Neural progenitor cell (in vitro differentiated cells): ENCODE measurements around the gene CD151. TPM values are rescaled to one million over a fixed set of nuclear protein-coding genes. Genes with fewer than 3 reads are reported as not detected.

Experiments used
- DNase-seq: peaks from one replicate; pipeline ENCODE4 v3.0.0-alpha.2; 2016; ENCODE audit warnings: low spot score
- H2AFZ ChIP-seq: fragments of 200-600 bp; sonication (generic); replicated peaks from 2 replicates; pipeline ENCODE4 v1.6.1; 2016; ENCODE audit warnings: antibody characterized with exemption
- H3F3A ChIP-seq: fragments of 200-600 bp; sonication (generic); 2 replicates; pipeline ENCODE4 v1.6.1; 2016; ENCODE audit warnings: antibody characterized with exemption, low read depth
- H3K27ac ChIP-seq: fragments of 200-600 bp; sonication (generic); 2 replicates; pipeline ENCODE4 v1.5.1; 2016; ENCODE audit warnings: mild to moderate bottlenecking
- H3K27me3 ChIP-seq: fragments of 200-600 bp; sonication (generic); 2 replicates; pipeline ENCODE4 v1.6.1; 2016; ENCODE audit warnings: mild to moderate bottlenecking, moderate library complexity
- H3K36me3 ChIP-seq: fragments of 200-600 bp; sonication (generic); 2 replicates; pipeline ENCODE4 v1.5.1; 2016
- H3K4me1 ChIP-seq: fragments of 200-600 bp; sonication (generic); 2 replicates; pipeline ENCODE4 v1.6.1; 2016; ENCODE audit warnings: mixed run types
- H3K4me2 ChIP-seq: fragments of 200-600 bp; sonication (generic); 2 replicates; pipeline ENCODE4 v1.6.1; 2016
- H3K4me3 ChIP-seq: fragments of 200-600 bp; sonication (generic); 2 replicates; pipeline ENCODE4 v1.5.1; 2016
- H3K79me2 ChIP-seq: fragments of 200-600 bp; sonication (generic); 2 replicates; pipeline ENCODE4 v1.6.1; 2016; ENCODE audit warnings: low read depth
- H3K9ac ChIP-seq: fragments of 200-600 bp; sonication (generic); 2 replicates; pipeline ENCODE4 v1.6.1; 2016
- H3K9me3 ChIP-seq: fragments of 200-600 bp; sonication (generic); 2 replicates; pipeline ENCODE4 v1.5.1; 2016; ENCODE audit warnings: low read depth
- H4K20me1 ChIP-seq: fragments of 200-600 bp; sonication (generic); 2 replicates; pipeline ENCODE4 v1.6.1; 2016; ENCODE audit warnings: low read depth
- H3K27ac Mint-ChIP-seq: 3 replicates; pipeline ENCODE4 v1.8.0; 2021; ENCODE audit warnings: mixed read lengths
- H3K27me3 Mint-ChIP-seq: 2 replicates; pipeline ENCODE4 v1.8.0; 2022; ENCODE audit warnings: low read depth, mild to moderate bottlenecking, inconsistent platforms, moderate library complexity, mixed read lengths; ENCODE audit not compliant: insufficient read depth
- H3K36me3 Mint-ChIP-seq: 3 replicates; pipeline ENCODE4 v1.8.0; 2021; ENCODE audit warnings: mixed read lengths
- H3K4me1 Mint-ChIP-seq: 3 replicates; pipeline ENCODE4 v1.8.0; 2021; ENCODE audit warnings: mixed read lengths
- H3K4me3 Mint-ChIP-seq: 3 replicates; pipeline ENCODE4 v1.8.0; 2021; ENCODE audit warnings: mild to moderate bottlenecking, moderate library complexity, mixed read lengths
- H3K9me3 Mint-ChIP-seq: 3 replicates; pipeline ENCODE4 v1.8.0; 2020; ENCODE audit warnings: mixed read lengths
- CTCF ChIP-seq: fragments of 200-600 bp; sonication (generic); IDR thresholded peaks from 2 replicates; pipeline ENCODE4 v1.5.1; 2017; ENCODE audit warnings: antibody characterized with exemption, mild to moderate bottlenecking
- EZH2 ChIP-seq: fragments of 200-600 bp; sonication (generic); IDR thresholded peaks from 2 replicates; pipeline ENCODE4 v1.6.1; 2017; ENCODE audit warnings: antibody characterized with exemption, mild to moderate bottlenecking, moderate library complexity
- EZH2phosphoT487 ChIP-seq: fragments of 200-600 bp; sonication (generic); IDR thresholded peaks from 2 replicates; pipeline ENCODE4 v1.6.1; 2017; ENCODE audit warnings: antibody characterized with exemption
- total RNA-seq: library from RNA; depleted of rRNA; stranded (reverse); fragments of >200 nt; gene quantifications from 2 replicates; pipeline ENCODE4 v1.2.3, GENCODE V29; 2015; ENCODE audit warnings: low replicate concordance

The CD151 gene
- total RNA-seq, 1 donor from 2014 or later: 37.4 TPM

- Histone ChIP-seq H3K27me3 (no peaks in the 10 kb centered on the region), H3F3A (peaks cover 3% of the 10 kb centered on the region), H3K36me3 (no peaks in the 10 kb centered on the region), H4K20me1 (peaks cover 19% of the 10 kb centered on the region), H3K4me2 (no peak overlapping the region), H3K79me2 (no peaks in the 10 kb centered on the region), H3K27ac (no peak overlapping the region), H3K9ac (no peak overlapping the region), H3K4me1 (no peaks in the 10 kb centered on the region), H2AFZ (no peak overlapping the region), H3K9me3 (no peaks in the 10 kb centered on the region), H3K4me3 (no peak overlapping the region)
- TF ChIP-seq EZH2phosphoT487 (no peak), EZH2 (no peak), CTCF (no peak)
- H3K4me3 Mint-ChIP-seq: no peak overlapping the region
- H3K36me3 Mint-ChIP-seq: peaks cover 2% of the 10 kb centered on the region
- no peak for DNase-seq
- H3K27ac Mint-ChIP-seq: no peak overlapping the region
- H3K27me3 Mint-ChIP-seq: peaks cover 4% of the 10 kb centered on the region
- no peaks in the 10 kb centered on the region for H3K9me3 Mint-ChIP-seq
- H3K4me1 Mint-ChIP-seq: peaks cover 2% of the 10 kb centered on the region
Observed at GRCh38 chr11:868802-869201, 36.0 kb downstream of the CD151 start.

- H3K4me3 ChIP-seq: no peak overlapping the region
- H3K36me3 Mint-ChIP-seq: peaks cover 3% of the 10 kb centered on the region
- H3F3A ChIP-seq: peaks cover 3% of the 10 kb centered on the region
- peaks cover 2% of the 10 kb centered on the region for H3K4me1 Mint-ChIP-seq
- no peak overlapping the region for H2AFZ ChIP-seq
- H3K9me3 ChIP-seq: no peaks in the 10 kb centered on the region
- no peaks in the 10 kb centered on the region for H3K36me3 ChIP-seq
- no peak for DNase-seq
- no peak overlapping the region for H3K4me3 Mint-ChIP-seq
- TF ChIP-seq EZH2 (no peak), EZH2phosphoT487 (no peak), CTCF (no peak)
- H3K27me3 Mint-ChIP-seq: peaks cover 4% of the 10 kb centered on the region
- no peaks in the 10 kb centered on the region for H3K79me2 ChIP-seq
- H3K4me2 ChIP-seq: no peak overlapping the region
- no peak overlapping the region for H3K27ac ChIP-seq
- no peaks in the 10 kb centered on the region for H3K9me3 Mint-ChIP-seq
- no peaks in the 10 kb centered on the region for H3K4me1 ChIP-seq
- peaks cover 19% of the 10 kb centered on the region for H4K20me1 ChIP-seq
- H3K27me3 ChIP-seq: no peaks in the 10 kb centered on the region
- H3K27ac Mint-ChIP-seq: no peak overlapping the region
- no peak overlapping the region for H3K9ac ChIP-seq
Observed at GRCh38 chr11:869399-870126, 36.8 kb downstream of the CD151 start.

- peaks cover 19% of the 10 kb centered on the region for H4K20me1 ChIP-seq
- no peaks in the 10 kb centered on the region for H3K36me3 ChIP-seq
- Mint-ChIP-seq H3K9me3 (no peaks in the 10 kb centered on the region), H3K36me3 (peaks cover 3% of the 10 kb centered on the region), H3K27me3 (peaks cover 4% of the 10 kb centered on the region), H3K27ac (peak overlapping the region; percentile 25), H3K4me3 (no peak overlapping the region), H3K4me1 (no peaks in the 10 kb centered on the region)
- no peak overlapping the region for H3K4me2 ChIP-seq
- no peaks in the 10 kb centered on the region for H3K9me3 ChIP-seq
- DNase-seq: no peak
- H2AFZ ChIP-seq: no peak overlapping the region
- H3F3A ChIP-seq: peaks cover 3% of the 10 kb centered on the region
- H3K27ac ChIP-seq: no peak overlapping the region
- H3K9ac ChIP-seq: no peak overlapping the region
- no peak overlapping the region for H3K4me3 ChIP-seq
- no peaks in the 10 kb centered on the region for H3K79me2 ChIP-seq
- H3K4me1 ChIP-seq: no peaks in the 10 kb centered on the region
- no peak for TF ChIP-seq CTCF
- no peak for TF ChIP-seq EZH2
- TF ChIP-seq EZH2phosphoT487: no peak
- no peaks in the 10 kb centered on the region for H3K27me3 ChIP-seq
Observed at GRCh38 chr11:870127-870413, 37.3 kb downstream of the CD151 start.
